GM19372 (cell line): Measurements from ENCODE around the gene FAAP20.

Experiments used
- ATAC-seq: cut with Tn5 transposase; IDR thresholded peaks from one replicate; pipeline ENCODE4 v1.9.1; 2021; ENCODE audit warnings: mild to moderate bottlenecking, low read depth, moderate library complexity; ENCODE audit not compliant: unreplicated experiment

Gene FAAP20

DNA sequence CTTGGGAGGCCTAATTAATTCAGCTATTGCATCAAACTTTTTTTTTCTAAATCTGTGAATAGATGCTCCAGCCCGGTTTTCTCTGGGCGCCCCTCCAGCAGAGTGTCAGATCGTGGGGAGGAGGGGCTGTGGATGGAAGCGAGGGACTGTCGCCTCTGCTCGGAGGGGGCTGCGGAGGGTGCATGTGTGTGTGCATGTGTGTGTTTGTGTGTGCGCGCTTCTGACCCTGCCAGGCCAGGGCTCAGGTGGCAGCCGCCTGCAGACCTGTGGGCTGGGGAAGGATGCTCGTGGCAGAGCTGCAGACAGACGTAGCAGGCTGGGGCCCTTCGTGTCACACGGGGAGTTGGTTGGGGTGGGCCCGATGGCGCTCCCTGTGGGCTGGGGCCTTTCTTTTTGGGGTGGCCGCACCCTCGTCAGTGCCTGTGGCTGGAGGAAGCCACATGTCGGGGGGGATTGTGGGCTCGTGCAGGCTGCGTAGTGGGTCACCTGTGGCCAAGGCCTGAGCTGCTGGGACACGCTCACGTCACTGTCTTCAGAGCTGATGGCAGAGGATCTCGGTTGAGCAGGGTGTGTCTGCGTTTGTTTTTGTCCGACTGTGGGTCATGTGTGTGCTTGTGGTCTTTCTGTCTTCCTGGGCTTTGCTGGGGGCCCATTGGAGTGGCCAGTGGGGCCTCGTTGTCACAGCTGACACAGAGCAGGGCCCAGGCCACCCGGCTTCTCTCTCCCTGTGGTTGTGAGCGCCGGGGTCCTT, 36.4 kb upstream of the FAAP20 start:
- ATAC-seq, result no peak

DNA sequence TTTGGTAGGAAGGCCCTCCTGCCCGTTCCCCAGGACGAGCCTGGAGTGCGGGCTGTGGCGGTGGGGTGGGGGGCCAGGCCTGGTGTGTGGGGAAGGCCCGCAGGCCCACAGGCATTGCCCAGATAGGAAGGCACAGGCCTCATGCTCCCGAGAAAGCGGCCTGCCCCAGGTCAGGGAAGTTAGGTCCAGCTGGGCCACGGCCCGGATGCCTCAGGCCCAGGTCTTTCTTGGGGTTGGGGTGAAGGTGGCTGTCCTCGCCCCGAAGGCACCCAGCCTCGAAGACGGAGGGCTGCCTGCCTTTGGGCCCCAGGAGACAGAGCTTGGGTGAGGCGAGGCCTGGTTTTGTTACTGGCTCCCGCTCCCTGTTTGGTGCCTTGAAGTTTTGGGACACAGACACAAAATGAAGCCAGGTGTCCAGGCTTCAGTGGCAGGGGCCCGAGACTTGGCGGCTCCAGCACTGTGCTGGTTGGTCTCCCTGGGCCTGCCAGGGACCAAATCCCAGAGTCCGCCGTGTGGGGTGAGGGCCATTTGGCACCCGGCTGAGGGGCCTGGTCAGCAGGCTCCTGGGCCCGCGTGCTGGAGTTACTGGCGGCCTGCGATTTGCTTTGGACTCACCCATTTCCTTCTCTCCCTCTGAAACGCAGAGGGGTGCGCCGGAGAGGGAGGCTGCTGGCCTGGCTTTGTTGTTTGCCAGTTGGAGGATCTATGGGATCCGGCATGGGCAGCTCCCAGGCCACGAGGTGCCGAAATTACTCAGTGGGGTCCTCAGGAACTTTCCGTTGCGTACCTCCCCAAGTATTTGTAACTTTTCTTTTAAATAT, 35.5 kb upstream of the FAAP20 start:
- no peak for ATAC-seq

DNA sequence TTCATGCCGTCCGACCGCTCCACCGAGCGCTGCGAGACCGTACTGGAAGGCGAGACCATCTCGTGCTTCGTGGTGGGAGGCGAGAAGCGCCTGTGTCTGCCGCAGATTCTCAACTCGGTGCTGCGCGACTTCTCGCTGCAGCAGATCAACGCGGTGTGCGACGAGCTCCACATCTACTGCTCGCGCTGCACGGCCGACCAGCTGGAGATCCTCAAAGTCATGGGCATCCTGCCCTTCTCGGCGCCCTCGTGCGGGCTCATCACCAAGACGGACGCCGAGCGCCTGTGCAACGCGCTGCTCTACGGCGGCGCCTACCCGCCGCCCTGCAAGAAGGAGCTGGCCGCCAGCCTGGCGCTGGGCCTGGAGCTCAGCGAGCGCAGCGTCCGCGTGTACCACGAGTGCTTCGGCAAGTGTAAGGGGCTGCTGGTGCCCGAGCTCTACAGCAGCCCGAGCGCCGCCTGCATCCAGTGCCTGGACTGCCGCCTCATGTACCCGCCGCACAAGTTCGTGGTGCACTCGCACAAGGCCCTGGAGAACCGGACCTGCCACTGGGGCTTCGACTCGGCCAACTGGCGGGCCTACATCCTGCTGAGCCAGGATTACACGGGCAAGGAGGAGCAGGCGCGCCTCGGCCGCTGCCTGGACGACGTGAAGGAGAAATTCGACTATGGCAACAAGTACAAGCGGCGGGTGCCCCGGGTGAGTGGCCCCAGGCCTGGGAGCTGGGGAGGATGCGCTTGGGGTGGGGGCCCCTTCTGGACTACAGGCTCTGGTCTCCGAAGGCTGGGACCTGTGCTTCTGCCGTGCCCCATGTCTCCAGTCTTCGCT, 34.7 kb upstream of the FAAP20 start:
- no peak for ATAC-seq

DNA sequence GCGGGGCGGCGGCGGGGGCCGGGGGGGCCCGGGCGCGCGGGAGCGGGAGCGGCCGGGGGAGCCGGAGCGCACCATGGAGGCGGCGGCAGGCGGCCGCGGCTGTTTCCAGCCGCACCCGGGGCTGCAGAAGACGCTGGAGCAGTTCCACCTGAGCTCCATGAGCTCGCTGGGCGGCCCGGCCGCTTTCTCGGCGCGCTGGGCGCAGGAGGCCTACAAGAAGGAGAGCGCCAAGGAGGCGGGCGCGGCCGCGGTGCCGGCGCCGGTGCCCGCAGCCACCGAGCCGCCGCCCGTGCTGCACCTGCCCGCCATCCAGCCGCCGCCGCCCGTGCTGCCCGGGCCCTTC, 34.1 kb upstream of the FAAP20 start:
- no peak for ATAC-seq

DNA sequence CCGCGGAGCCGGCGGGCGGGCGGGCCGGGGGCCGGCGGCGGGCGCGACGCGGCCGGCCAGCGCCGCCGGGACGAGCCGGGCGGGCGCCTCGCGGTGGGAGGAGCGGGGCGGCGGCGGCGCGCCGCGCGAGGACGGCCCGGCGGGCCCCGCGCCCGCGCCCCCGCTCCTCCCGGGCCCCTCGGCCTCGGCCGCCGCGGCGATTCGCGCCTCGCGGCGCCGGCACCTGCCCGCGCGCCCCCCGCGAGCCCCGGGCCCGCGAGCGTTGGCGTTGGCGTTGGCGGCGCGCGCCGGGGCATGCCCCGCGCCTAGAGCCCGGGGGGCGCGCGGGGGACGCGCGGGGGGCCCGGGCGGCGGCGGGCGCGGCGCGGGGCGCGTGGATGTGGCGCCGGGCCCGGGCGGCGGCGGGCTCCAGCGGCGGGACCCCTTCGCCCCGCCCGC, 33.6 kb upstream of the FAAP20 start, which contains the start of gene SKI:
SKI (plus strand) TSS at position 163 of the 438 bp plus-strand sequence. CDS start 448 bp downstream, outside the sequence.
- no peak for ATAC-seq

DNA sequence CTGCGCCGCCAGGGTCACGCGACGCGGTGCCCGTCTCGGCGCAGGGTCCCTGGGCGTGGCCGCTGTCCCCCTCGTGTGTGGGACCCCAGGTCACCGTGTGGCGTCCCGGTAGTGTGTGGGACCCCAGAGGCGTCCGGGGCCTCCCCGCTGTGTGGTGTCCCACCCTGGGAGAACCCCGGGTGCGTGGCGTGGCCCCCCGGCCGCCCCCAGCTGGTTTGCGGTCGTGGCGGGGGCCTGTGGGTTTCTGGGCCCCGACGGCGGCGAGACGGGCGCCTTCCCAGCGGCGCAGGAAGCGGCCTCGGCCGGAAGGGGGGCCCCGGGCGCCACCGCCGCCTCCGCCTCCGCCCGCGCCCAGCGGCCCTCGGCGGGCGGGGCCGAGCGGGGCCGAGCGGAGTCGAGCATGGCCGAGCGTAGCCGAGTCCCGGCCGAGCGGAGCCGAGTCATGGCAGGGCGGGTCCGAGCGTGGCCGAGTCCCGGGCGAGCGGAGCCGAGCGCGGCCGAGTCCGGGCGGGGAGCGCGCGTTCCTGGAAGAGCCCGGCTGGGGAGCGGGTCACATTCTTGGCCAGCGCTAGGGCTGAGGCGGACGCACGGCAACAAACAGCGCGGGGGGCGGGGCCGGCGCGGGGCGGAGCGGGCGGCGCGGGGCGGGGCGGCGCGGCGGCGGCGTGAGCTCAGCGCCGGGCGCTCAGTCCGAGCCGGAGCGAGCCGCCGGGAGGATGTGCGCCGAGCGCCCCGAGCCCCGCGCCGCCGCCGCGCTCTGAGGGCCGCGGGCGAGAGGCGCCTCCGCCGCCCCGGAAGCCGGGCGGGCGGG, 33.0 kb upstream of the FAAP20 start:
- ATAC-seq, result peak; percentile 88

DNA sequence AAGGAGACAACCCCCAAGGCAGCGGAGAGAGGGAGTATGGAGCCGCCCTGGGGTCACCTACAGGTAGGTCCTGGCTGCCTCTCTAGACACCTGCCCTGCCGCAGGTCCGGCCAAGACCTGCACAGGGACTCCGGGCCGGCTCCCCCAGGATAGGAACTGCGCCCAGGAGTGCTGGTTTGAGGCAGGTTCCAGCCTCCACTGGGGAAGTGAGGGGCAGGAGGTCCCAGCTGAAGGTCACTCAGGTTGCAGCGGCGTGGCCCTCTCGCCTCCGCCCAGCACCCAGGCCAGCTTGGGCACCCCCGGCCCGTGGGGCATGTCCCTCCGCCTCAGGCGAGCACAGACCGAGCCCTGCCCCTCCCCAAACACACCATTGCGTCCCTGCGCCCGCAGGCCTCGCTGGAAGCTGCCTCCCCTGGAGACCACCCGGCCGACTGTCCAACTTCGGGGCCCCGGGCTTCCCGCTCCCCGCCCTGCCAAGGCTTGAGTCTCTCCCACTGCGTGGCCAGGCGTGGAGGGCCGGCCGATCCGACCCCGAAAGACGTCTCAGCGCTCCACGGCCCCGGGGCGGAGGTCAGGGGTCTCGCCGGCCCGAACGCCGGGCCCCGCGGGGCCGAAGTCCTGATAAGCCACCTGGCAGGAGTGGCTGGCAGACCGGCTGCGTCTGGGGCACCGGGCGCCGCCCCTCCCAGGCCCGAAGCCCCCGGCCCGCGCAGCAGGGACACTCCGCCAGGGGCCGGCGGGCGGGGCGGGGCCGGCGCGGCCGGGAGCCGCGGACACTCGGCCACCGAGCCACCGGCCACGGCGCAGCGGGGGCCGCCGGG, 32.2 kb upstream of the FAAP20 start:
- no peak for ATAC-seq

DNA sequence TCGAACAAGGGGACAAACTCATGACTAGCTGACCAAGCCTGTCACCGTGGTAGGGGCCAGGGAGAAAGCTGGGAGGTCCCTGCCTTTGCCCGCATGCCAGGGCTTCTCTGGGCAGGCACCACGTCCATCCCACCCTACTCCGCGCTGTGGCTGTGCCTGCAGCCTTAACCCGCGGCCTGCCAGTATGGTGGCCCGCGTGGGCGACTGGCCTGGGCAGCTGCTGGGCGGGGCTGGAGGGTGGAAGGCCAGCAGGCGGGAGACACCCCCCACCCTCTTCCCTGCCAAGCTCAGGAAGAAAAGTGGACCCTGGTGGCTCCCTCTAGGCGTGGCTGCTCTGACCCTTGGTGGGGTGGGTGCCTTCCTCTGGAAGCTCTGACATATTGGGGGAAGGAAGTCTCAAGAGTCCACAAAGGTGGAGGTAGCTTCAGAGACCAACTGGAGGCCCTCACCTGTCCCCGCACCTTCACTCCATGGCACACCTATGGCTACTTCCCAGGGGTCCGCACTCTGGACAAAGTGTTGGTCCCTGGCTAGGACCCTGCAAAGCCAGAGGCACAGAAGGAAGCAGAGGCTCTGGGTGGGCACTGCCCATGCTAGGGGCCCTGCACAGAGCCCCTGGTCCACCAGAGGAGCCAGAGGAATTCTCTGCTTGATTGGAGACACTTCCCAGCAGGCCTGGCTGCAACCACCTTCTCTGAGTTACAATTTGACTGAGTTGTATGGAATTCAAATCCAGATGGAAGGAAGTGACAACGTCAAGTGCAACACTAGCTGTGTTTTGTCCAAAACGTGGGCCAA, 30.3 kb upstream of the FAAP20 start:
- no peak for ATAC-seq

DNA sequence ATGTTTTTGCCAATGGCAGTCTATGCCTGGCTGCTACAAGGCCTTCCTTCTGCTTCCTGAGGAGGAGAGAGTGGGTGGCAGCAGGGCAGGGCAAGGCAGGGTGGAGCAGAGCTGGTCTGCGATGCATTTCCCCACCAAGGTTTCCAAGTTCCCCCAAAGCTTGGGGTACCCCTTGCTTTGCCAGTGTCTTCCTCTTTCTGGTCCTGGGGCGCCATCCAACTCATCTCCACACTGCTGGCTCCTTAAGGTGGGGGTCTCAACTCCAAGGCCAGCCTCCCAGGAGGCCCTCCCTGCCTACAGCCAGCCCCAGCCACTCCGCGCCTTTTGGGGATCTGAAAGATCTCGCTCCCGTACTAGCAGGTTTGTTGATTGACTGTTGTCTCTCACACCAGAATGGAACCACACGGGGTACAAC, 29.6 kb upstream of the FAAP20 start:
- ATAC-seq, result no peak

DNA sequence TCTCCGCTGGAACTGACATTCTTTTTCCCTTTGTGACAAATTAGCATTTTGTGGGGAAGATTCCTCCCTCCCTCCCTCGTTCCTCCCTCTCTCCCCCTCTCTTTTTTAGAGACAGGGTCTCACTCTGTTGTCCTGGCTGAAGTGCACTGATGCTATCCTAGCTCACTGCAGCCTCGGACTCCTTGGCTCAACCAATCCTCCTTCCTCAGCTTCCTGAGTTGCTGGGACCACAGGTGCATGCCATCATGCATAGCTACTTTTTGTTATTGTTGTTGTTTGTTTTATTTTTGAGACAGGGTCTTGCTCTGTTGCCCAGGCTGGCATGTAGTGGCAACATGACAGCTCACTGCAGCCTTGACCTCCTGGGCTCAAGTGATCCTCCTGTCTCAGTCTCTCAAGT, 26.7 kb upstream of the FAAP20 start:
- ATAC-seq, result no peak

DNA sequence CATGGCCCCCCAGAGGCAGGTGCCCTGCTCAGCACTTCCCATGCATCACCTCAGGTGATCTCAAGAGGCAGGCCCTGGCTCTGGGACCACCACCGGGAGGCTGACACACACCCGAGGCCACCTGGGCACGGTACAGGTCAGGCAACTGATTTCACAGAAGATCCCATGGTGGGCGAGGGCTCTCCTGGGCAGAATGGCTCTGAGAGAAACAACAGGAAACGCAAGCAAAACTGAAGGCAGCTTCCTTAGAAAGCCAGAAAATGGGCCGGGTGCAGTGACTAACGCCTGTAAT, 22.1 kb upstream of the FAAP20 start:
- no peak for ATAC-seq

DNA sequence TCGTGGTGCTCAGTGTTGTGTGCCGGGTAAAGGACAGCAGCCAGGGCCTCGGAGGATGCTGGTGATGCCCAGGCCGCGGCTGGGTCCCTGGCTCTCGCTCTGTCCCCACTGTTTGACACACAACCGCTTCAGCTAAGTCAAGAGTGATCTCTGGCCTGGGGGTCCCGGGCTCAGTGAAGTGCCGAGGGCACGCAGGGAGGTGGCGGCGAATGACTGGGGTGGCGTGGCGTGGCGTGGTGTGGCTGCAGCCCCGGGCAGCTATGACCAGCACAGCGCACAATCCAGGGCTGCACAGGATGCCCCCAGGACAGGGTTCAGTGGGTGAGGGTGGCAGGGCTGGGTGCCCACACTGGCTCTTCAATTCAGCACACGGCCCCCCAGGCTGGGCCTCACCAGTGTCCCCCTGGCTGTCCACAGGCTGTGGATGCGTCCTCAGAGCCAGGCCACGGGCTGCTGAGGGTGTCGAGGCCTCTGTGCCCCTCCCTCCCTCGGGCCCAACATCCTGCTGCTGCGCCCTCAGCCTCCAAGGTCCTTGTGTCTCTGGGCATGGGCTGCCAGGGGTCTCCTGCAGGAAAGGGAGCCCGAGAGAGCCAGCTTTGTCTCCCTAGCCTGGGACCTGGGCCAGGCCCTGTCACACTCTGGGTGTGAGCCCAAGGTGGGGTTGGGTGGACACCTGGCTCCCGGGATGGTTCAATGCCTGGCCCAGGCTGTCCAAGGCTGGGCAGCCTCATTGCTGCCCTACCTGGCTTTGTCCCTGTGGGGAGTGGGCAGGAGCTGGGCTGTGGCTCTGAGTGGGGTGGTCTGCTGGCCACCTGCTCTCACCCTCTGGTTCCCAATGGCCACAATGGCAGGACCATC, 21.6 kb upstream of the FAAP20 start:
- ATAC-seq, result no peak

DNA sequence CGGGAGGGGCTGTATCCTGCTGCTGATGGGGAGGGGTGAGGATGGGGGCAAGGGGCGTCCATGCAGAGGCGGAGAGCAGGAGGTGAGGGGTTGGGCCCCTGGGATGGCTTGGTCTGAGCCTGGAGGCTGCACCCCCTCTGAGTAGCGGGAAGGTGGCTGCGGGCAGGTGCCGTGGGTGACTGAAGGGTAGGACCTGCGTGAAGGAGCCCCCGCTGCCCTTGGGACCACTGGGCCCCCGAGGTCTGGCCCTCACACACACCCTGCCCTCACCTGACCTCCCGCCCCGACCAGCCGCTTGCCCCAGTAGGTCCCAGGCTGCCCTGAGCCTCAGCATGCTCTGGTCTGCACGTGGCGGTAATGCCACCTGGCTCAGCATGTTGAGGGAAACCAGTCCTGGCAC, 20.8 kb upstream of the FAAP20 start:
- ATAC-seq, result no peak

DNA sequence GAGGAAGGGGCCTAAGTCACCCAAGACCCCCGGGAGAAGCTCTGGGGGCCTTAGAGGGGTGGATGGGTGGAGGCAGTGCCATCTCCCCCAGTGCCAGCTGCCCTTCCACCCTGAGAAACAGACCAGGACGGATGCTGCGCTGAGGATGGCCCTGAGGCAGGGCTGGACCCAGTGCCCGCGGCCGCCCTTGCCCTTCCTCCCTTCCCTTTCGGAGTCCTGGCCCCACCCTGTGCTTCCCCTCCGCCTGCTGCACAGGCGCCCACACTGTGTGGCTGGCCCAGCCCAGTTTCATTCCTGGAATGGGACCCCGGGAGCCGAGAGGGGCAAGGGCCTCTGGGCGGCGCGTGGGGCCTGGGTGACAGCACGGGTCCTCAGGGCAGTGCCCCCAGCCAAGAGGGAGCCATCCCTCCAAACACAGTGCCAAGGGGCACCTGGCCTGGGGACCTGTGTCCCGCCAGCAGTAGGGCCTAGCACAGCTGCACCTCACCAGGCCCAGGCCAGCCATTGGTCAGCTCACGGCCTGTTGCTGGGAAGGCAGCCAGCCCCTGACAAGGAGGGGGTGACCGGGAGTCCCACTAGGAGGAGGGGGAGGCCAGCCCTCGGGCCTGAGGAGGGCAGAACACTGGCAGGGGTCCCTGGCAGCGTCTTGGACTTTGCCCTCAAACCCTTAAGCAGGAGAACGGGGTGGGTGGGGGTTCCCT, 20.1 kb upstream of the FAAP20 start:
- ATAC-seq, result no peak

DNA sequence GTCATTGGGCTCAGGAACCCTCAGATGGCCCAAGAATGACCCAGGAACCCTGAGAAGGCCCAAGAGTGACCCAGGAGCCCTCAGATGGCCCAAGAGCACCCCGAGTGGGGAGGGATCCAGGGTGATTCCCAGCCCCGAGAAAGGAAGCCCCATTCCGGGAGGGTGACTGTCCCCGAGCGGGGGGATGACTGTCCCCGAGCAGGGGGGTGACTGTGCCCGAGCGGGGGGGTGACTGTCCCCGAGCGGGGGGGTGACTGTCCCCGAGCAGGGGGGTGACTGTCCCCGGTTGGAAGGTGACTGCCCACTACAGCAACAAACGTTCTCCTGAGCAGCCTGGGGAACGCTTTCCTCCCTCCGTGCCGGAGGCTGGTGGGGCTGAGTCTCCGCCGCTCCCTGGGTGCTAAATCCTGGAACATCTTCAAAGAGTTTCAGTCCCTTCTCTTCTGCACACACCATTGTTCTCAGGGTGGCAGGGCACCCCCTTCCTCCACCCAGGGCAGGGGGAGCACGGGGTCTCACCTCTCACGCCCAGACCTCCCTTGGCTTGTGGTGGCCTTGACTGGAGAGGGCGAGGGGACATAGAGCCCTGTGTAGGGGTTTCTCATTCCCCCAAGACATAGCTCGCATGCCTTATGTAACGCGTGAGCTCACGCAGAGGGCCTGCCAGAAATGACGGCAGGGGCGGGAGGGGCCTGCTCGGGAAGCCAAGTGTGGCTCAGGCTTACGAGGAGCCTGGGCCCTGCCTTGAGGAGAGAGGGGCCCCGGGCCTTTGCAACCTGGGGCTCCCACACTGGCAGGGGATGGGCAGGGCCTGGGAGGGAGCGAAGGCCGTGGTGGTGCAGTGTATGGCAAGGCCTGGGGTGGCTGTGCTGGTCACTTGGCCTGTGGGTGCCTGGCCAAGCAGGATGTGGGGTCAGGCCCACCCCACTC, 19.3 kb upstream of the FAAP20 start:
- ATAC-seq, result no peak
